RWPE2 (cell line): Measurements from ENCODE around the gene KEL.

Experiments used
- ATAC-seq: fragments of 200-7000 bp; cut with Tn5 transposase; 3 replicates; pipeline ENCODE4 v1.9.1; 2021; ENCODE audit warnings: low read depth
- DNase-seq: peaks from one replicate; pipeline ENCODE4 v3.0.0-alpha.2; 2020; ENCODE audit warnings: low spot score
- H3K27ac ChIP-seq: fragments of 450-650 bp; 2 replicates; pipeline ENCODE4 v1.5.1; 2017; ENCODE audit warnings: mild to moderate bottlenecking; ENCODE audit not compliant: poor library complexity, severe bottlenecking
- H3K27me3 ChIP-seq: fragments of 250-450 bp; sonication (Bioruptor Pico); 2 replicates; pipeline ENCODE4 v1.5.1; 2021; ENCODE audit warnings: mild to moderate bottlenecking, moderate library complexity; ENCODE audit not compliant: insufficient read depth, poor library complexity, severe bottlenecking
- H3K36me3 ChIP-seq: fragments of 250-450 bp; sonication (Bioruptor Pico); 2 replicates; pipeline ENCODE4 v1.5.1; 2020; ENCODE audit warnings: low read depth, mild to moderate bottlenecking, moderate library complexity
- H3K4me1 ChIP-seq: fragments of 250-450 bp; sonication (Bioruptor Pico); 2 replicates; pipeline ENCODE4 v1.5.1; 2021; ENCODE audit warnings: mild to moderate bottlenecking, moderate library complexity; ENCODE audit not compliant: insufficient read depth, poor library complexity, severe bottlenecking
- H3K4me3 ChIP-seq: fragments of 250-450 bp; sonication (Bioruptor Pico); 2 replicates; pipeline ENCODE4 v1.5.1; 2021; ENCODE audit warnings: mild to moderate bottlenecking, moderate library complexity; ENCODE audit not compliant: severe bottlenecking
- H3K9me3 ChIP-seq: fragments of 250-450 bp; sonication (Bioruptor Pico); 2 replicates; pipeline ENCODE4 v1.5.1; 2021; ENCODE audit warnings: mild to moderate bottlenecking, moderate library complexity; ENCODE audit not compliant: severe bottlenecking
- CTCF ChIP-seq: fragments of 450-650 bp; IDR thresholded peaks from one replicate; pipeline ENCODE4 v1.5.1; 2017; ENCODE audit warnings: mild to moderate bottlenecking, moderate library complexity; ENCODE audit not compliant: poor library complexity, severe bottlenecking

KEL gene

GRCh38 chr7:142962991-142963390 lies 828 bp upstream of the KEL start:
- no peak overlapping the region for H3K4me3 ChIP-seq
- TF ChIP-seq CTCF: no peak
- H3K27me3 ChIP-seq: no peaks in the 10 kb centered on the region
- ATAC-seq (no peak), DNase-seq (no peak)
- H3K36me3 ChIP-seq: no peaks in the 10 kb centered on the region
- no peak overlapping the region for H3K27ac ChIP-seq
- H3K9me3 ChIP-seq: no peaks in the 10 kb centered on the region
- H3K4me1 ChIP-seq: no peaks in the 10 kb centered on the region

GRCh38 chr7:142961595-142961972 lies 579 bp downstream of the KEL start:
- ATAC-seq: no peak
- Histone ChIP-seq H3K4me1 (peaks cover 13% of the 10 kb centered on the region), H3K27ac (no peak overlapping the region), H3K36me3 (no peaks in the 10 kb centered on the region), H3K9me3 (peaks cover under 1% of the 10 kb centered on the region), H3K4me3 (no peak overlapping the region), H3K27me3 (no peaks in the 10 kb centered on the region)
- no peak for DNase-seq
- TF ChIP-seq CTCF: no peak

GRCh38 chr7:142960955-142961512 lies 1.1 kb downstream of the KEL start:
- H3K4me1 ChIP-seq: peaks cover 15% of the 10 kb centered on the region
- peaks cover 3% of the 10 kb centered on the region for H3K9me3 ChIP-seq
- no peak for TF ChIP-seq CTCF
- H3K36me3 ChIP-seq: no peaks in the 10 kb centered on the region
- DNase-seq (no peak), ATAC-seq (no peak)
- H3K4me3 ChIP-seq: no peak overlapping the region
- H3K27me3 ChIP-seq: no peaks in the 10 kb centered on the region
- H3K27ac ChIP-seq: no peak overlapping the region

GRCh38 chr7:142959202-142959601 lies 3.0 kb downstream of the KEL start:
- Histone ChIP-seq H3K27me3 (no peaks in the 10 kb centered on the region), H3K4me3 (no peak overlapping the region), H3K36me3 (no peaks in the 10 kb centered on the region), H3K9me3 (peaks cover 3% of the 10 kb centered on the region), H3K27ac (no peak overlapping the region), H3K4me1 (peaks cover 15% of the 10 kb centered on the region)
- no peak for DNase-seq
- TF ChIP-seq CTCF: no peak
- no peak for ATAC-seq

GRCh38 chr7:142957723-142958122 lies 4.4 kb downstream of the KEL start:
- peak overlapping the region; percentile 62 for H3K27ac ChIP-seq
- peak; percentile 47; the same call in 2 of the 3 replicates for ATAC-seq

More at GRCh38 chr7:142957723-142958122, 4.4 kb downstream of the KEL start:
- no peak for TF ChIP-seq CTCF
- Histone ChIP-seq H3K27me3 (no peaks in the 10 kb centered on the region), H3K4me1 (peaks cover 15% of the 10 kb centered on the region), H3K4me3 (no peak overlapping the region), H3K9me3 (peaks cover 3% of the 10 kb centered on the region), H3K36me3 (no peaks in the 10 kb centered on the region)
- no peak for DNase-seq
